ENCODE measurements around the gene RBM15B. TPM values are rescaled to one million over a fixed set of nuclear protein-coding genes. Genes with fewer than 3 reads are reported as not detected.

Gene RBM15B
- total and polyA plus RNA-seq, 9 of the 15 experiments (the other 6 are each of a cell fraction or from before 2014, with no cell fraction given) = 1.8 to 21.0 (median 10.5) TPM

- peak in 1 of 2 experiments; percentile 97; a peak in 2 of 4 replicates for TF ChIP-seq ZNF639 (CRISPR knock-in tag; conservative IDR thresholded peaks at IDR 0.05 in 1 of 2, IDR thresholded peaks at IDR 0.05 in 1 of 2)
- no peak for TF ChIP-seq ARID3B (CRISPR knock-in tag; IDR thresholded peaks at IDR 0.05; ENCODE audit: borderline replicate concordance)
- TF ChIP-seq MXI1 (IDR thresholded peaks at IDR 0.05; ENCODE audit: low read depth, low read length) = no peak
- no peak for TF ChIP-seq SLC30A9 (CRISPR knock-in tag; IDR thresholded peaks at IDR 0.05)
- peak in 2 of 3 experiments; percentile 93 for TF ChIP-seq YY1 (IDR thresholded peaks at IDR 0.05; ENCODE audit: borderline replicate concordance in 1 of 3, control insufficient read depth in 1 of 3, extremely low read depth in 1 of 3, insufficient read depth in 3 of 3, insufficient read length in 1 of 3, insufficient replicate concordance in 2 of 3, low read depth in 1 of 3, low read length in 2 of 3)
- TF ChIP-seq TSHZ1 (CRISPR knock-in tag; IDR thresholded peaks at IDR 0.05) = no peak
- no peak for TF ChIP-seq SOX6 (IDR thresholded peaks at IDR 0.05)
- no peak for TF ChIP-seq ZNF766 (CRISPR knock-in tag; conservative IDR thresholded peaks at IDR 0.05)
- no peak for TF ChIP-seq E4F1 (CRISPR knock-in tag; IDR thresholded peaks at IDR 0.05; ENCODE audit: borderline replicate concordance)
- no peak for TF ChIP-seq ARID1B (IDR thresholded peaks at IDR 0.05)
- peak; percentile 95 for TF ChIP-seq CTCFL (IDR thresholded peaks at IDR 0.05; ENCODE audit: borderline replicate concordance, insufficient read depth, low read depth, low read length, poor library complexity, severe bottlenecking)
- TF ChIP-seq ATF3 (IDR thresholded peaks at IDR 0.05) = no peak
- no peak for TF ChIP-seq ATF3 (CRISPR knock-in tag; conservative IDR thresholded peaks at IDR 0.05)
Measured at GRCh38 chr3:51391075-51391565, at the start of gene RBM15B (continued).

All from K562 (cell line).